Activated naive CD4-positive, alpha-beta T cell treated with anti-CD3 and anti-CD28 coated beads, Interleukin-2, amount 10 ng/mL, durations not matched to agents 7 days and 5 days (primary cell): ENCODE data around the gene PLCB2.

Experiments
- CTCF ChIA-PET: fragments of 350-600 bp; sonication (Branson Sonifier 250); formaldehyde crosslinking; loops from one replicate; lab custom pipeline; 2021; ENCODE audit warnings: antibody characterized with exemption; lab: Charles Lee
- DNase-seq: peaks from one replicate; pipeline ENCODE4 v3.0.0-alpha.2; 2020
- H3K27ac Mint-ChIP-seq: one replicate; pipeline ENCODE4 v1.8.0; 2021; ENCODE audit warnings: mild to moderate bottlenecking, moderate library complexity, mixed read lengths
- H3K27me3 Mint-ChIP-seq: one replicate; pipeline ENCODE4 v1.8.0; 2021; ENCODE audit warnings: mild to moderate bottlenecking, mixed read lengths
- H3K36me3 Mint-ChIP-seq: one replicate; pipeline ENCODE4 v1.8.0; 2021; ENCODE audit warnings: mixed read lengths
- H3K4me1 Mint-ChIP-seq: one replicate; pipeline ENCODE4 v1.8.0; 2021; ENCODE audit warnings: mixed read lengths
- H3K4me3 Mint-ChIP-seq: one replicate; pipeline ENCODE4 v1.8.0; 2021; ENCODE audit warnings: mild to moderate bottlenecking, moderate library complexity, mixed read lengths
- H3K9me3 Mint-ChIP-seq: one replicate; pipeline ENCODE4 v1.8.0; 2021; ENCODE audit warnings: mixed read lengths

PLCB2 gene

GRCh38 chr15:40301467-40302179, 6.1 kb downstream of the PLCB2 start:
- CTCF ChIA-PET, result interaction anchor here (0.5 to 18.2 kb wide), 2 partner anchors 26 to 83 kb away, joined by 3 to 401 read pairs; no protein-coding TSS in a partner anchor
- Mint-ChIP-seq H3K9me3 (peaks cover 10% of the 10 kb centered on the region), H3K4me1 (peaks cover 18% of the 10 kb centered on the region), H3K4me3 (no peak overlapping the region), H3K27ac (no peak overlapping the region), H3K27me3 (no peaks in the 10 kb centered on the region), H3K36me3 (peaks cover 57% of the 10 kb centered on the region)
- no peak for DNase-seq

- DNase-seq, result no peak
- Mint-ChIP-seq H3K4me1 (peaks cover 11% of the 10 kb centered on the region), H3K27ac (no peak overlapping the region), H3K9me3 (peaks cover 10% of the 10 kb centered on the region), H3K4me3 (no peak overlapping the region), H3K27me3 (no peaks in the 10 kb centered on the region), H3K36me3 (peaks cover 57% of the 10 kb centered on the region)
- CTCF ChIA-PET, result interaction anchor here (18.2 kb wide), 1 partner anchor 25 kb away, joined by 401 read pairs; no protein-coding TSS in a partner anchor
Measured at GRCh38 chr15:40300771-40301170, 7.0 kb downstream of the PLCB2 start.

- Mint-ChIP-seq H3K4me1 (peaks cover 9% of the 10 kb centered on the region), H3K36me3 (peaks cover 60% of the 10 kb centered on the region), H3K9me3 (peaks cover 10% of the 10 kb centered on the region), H3K4me3 (no peak overlapping the region), H3K27me3 (no peaks in the 10 kb centered on the region), H3K27ac (no peak overlapping the region)
- CTCF ChIA-PET, result interaction anchor here (18.2 kb wide), 1 partner anchor 25 kb away, joined by 401 read pairs; no protein-coding TSS in a partner anchor
- DNase-seq, result no peak
Measured at GRCh38 chr15:40300367-40300766, 7.4 kb downstream of the PLCB2 start.

GRCh38 chr15:40298216-40298935, 9.4 kb downstream of the PLCB2 start:
- Mint-ChIP-seq H3K27me3 (no peaks in the 10 kb centered on the region), H3K36me3 (peaks cover 50% of the 10 kb centered on the region), H3K27ac (no peak overlapping the region), H3K9me3 (peaks cover 10% of the 10 kb centered on the region), H3K4me1 (no peaks in the 10 kb centered on the region), H3K4me3 (no peak overlapping the region)
- CTCF ChIA-PET, result interaction anchor here (0.8 to 1.1 kb wide), 2 partner anchors 19 to 68 kb away, joined by 3 read pairs; no protein-coding TSS in a partner anchor
- DNase-seq, result no peak

GRCh38 chr15:40297356-40297755, 10.4 kb downstream of the PLCB2 start:
- Mint-ChIP-seq H3K4me1 (no peaks in the 10 kb centered on the region), H3K4me3 (no peak overlapping the region), H3K36me3 (peaks cover 46% of the 10 kb centered on the region), H3K27ac (no peak overlapping the region), H3K27me3 (no peaks in the 10 kb centered on the region), H3K9me3 (peaks cover 10% of the 10 kb centered on the region)
- no peak for DNase-seq
- CTCF ChIA-PET, result interaction anchor here (1.4 to 3.9 kb wide), 2 partner anchors 11 to 22 kb away, joined by 5 to 20 read pairs; partner anchors contain the start of gene PLCB2

- no peaks in the 10 kb centered on the region for H3K27me3 Mint-ChIP-seq
- H3K36me3 Mint-ChIP-seq, result peaks cover 41% of the 10 kb centered on the region
- no peaks in the 10 kb centered on the region for H3K4me1 Mint-ChIP-seq
- CTCF ChIA-PET, result interaction anchor here (1.4 to 3.9 kb wide), 2 partner anchors 12 to 22 kb away, joined by 5 to 20 read pairs; partner anchors contain the start of gene PLCB2
- peaks cover 10% of the 10 kb centered on the region for H3K9me3 Mint-ChIP-seq
- DNase-seq, result no peak
- H3K4me3 Mint-ChIP-seq, result no peak overlapping the region
- no peak overlapping the region for H3K27ac Mint-ChIP-seq
Measured at GRCh38 chr15:40296561-40297230, 11.0 kb downstream of the PLCB2 start.

GRCh38 chr15:40295877-40296560, 11.7 kb downstream of the PLCB2 start:
- no peak overlapping the region for H3K4me3 Mint-ChIP-seq
- CTCF ChIA-PET, result interaction anchor here (1.4 to 3.9 kb wide), 2 partner anchors 12 to 21 kb away, joined by 5 to 20 read pairs; partner anchors contain the start of gene PLCB2
- H3K4me1 Mint-ChIP-seq, result no peaks in the 10 kb centered on the region
- DNase-seq, result no peak
- peaks cover 36% of the 10 kb centered on the region for H3K36me3 Mint-ChIP-seq
- H3K9me3 Mint-ChIP-seq, result peaks cover 10% of the 10 kb centered on the region
- no peak overlapping the region for H3K27ac Mint-ChIP-seq
- no peaks in the 10 kb centered on the region for H3K27me3 Mint-ChIP-seq

GRCh38 chr15:40295297-40295696, 12.4 kb downstream of the PLCB2 start:
- Mint-ChIP-seq H3K9me3 (peaks cover 6% of the 10 kb centered on the region), H3K36me3 (peaks cover 28% of the 10 kb centered on the region), H3K4me1 (no peaks in the 10 kb centered on the region), H3K27me3 (no peaks in the 10 kb centered on the region), H3K4me3 (no peak overlapping the region), H3K27ac (no peak overlapping the region)
- DNase-seq, result no peak
- CTCF ChIA-PET, result interaction anchor here (0.6 to 3.9 kb wide), 2 partner anchors 13 to 109 kb away, joined by 3 to 20 read pairs; partner anchors contain the start of gene PLCB2

GRCh38 chr15:40293905-40294895, 13.5 kb downstream of the PLCB2 start:
- CTCF ChIA-PET, result interaction anchor here (0.8 to 3.9 kb wide), 3 partner anchors 11 to 15 kb away, joined by 3 to 20 read pairs (median 4); partner anchors contain the start of genes ANKRD63 and PLCB2
- Mint-ChIP-seq H3K9me3 (no peaks in the 10 kb centered on the region), H3K4me1 (no peaks in the 10 kb centered on the region), H3K36me3 (peaks cover 21% of the 10 kb centered on the region), H3K27ac (no peak overlapping the region), H3K4me3 (no peak overlapping the region), H3K27me3 (no peaks in the 10 kb centered on the region)
- DNase-seq, result no peak

GRCh38 chr15:40293006-40293405, 14.7 kb downstream of the PLCB2 start:
- Mint-ChIP-seq H3K4me1 (no peaks in the 10 kb centered on the region), H3K27ac (no peak overlapping the region), H3K4me3 (no peak overlapping the region), H3K27me3 (no peaks in the 10 kb centered on the region), H3K9me3 (no peaks in the 10 kb centered on the region), H3K36me3 (peaks cover 21% of the 10 kb centered on the region)
- no peak for DNase-seq
- CTCF ChIA-PET, result interaction anchor here (0.8 to 8.5 kb wide), 3 partner anchors 10 to 16 kb away, joined by 3 to 81 read pairs (median 4); partner anchors contain the start of genes ANKRD63 and PLCB2

GRCh38 chr15:40292246-40292645, 15.5 kb downstream of the PLCB2 start:
- Mint-ChIP-seq H3K27me3 (no peaks in the 10 kb centered on the region), H3K27ac (no peak overlapping the region), H3K36me3 (peaks cover 20% of the 10 kb centered on the region), H3K9me3 (no peaks in the 10 kb centered on the region), H3K4me3 (no peak overlapping the region), H3K4me1 (no peaks in the 10 kb centered on the region)
- no peak for DNase-seq
- CTCF ChIA-PET, result interaction anchor here (1.4 to 8.5 kb wide), 2 partner anchors 17 to 52 kb away, joined by 4 to 81 read pairs; partner anchors contain the start of gene PLCB2

GRCh38 chr15:40290918-40291574, 16.7 kb downstream of the PLCB2 start:
- no peaks in the 10 kb centered on the region for H3K9me3 Mint-ChIP-seq
- no peaks in the 10 kb centered on the region for H3K4me1 Mint-ChIP-seq
- no peak overlapping the region for H3K27ac Mint-ChIP-seq
- H3K36me3 Mint-ChIP-seq, result peaks cover 17% of the 10 kb centered on the region
- CTCF ChIA-PET, result interaction anchor here (0.7 to 8.5 kb wide), 4 partner anchors 12 to 54 kb away, joined by 3 to 81 read pairs (median 13); partner anchors contain the start of gene PLCB2
- H3K4me3 Mint-ChIP-seq, result no peak overlapping the region
- H3K27me3 Mint-ChIP-seq, result no peaks in the 10 kb centered on the region
- no peak for DNase-seq
